ENCODE measurements around the gene CEP164. TPM values are rescaled to one million over a fixed set of nuclear protein-coding genes. Genes with fewer than 3 reads are reported as not detected.

Gene CEP164
- polyA plus RNA-seq, 1 donor from 2014 or later, result 27.4 TPM

GRCh38 chr11:117290809-117291396 lies 36.8 kb upstream of the CEP164 start, which contains the start of gene BACE1-AS:
TSS of gene BACE1-AS (plus strand) at chr11:117291346.
- no peak for TF ChIP-seq SMC3 (conservative IDR thresholded peaks at IDR 0.05; ENCODE audit: poor library complexity)
- TF ChIP-seq POLR2AphosphoS5 (IDR thresholded peaks at IDR 0.05), result no peak
- TF ChIP-seq RAD21 (conservative IDR thresholded peaks at IDR 0.05), result no peak
- no peak for TF ChIP-seq EP300 (conservative IDR thresholded peaks at IDR 0.05; ENCODE audit: poor library complexity, severe bottlenecking)
- TF ChIP-seq CTCF (IDR thresholded peaks at IDR 0.05; ENCODE audit: poor library complexity, severe bottlenecking), result no peak
- TF ChIP-seq EZH2 (IDR thresholded peaks at IDR 0.05; ENCODE audit: borderline replicate concordance, insufficient read depth, low read length, poor library complexity, severe bottlenecking), result no peak
- TF ChIP-seq REST (IDR thresholded peaks at IDR 0.05; ENCODE audit: borderline replicate concordance), result no peak
- TF ChIP-seq MXI1 (conservative IDR thresholded peaks at IDR 0.05; ENCODE audit: poor library complexity, severe bottlenecking), result no peak
- no peak for TF ChIP-seq TAF1 (IDR thresholded peaks at IDR 0.05; ENCODE audit: low read depth)
- H3K36me3 ChIP-seq (ENCODE audit: insufficient read depth, low read length), result no peaks in the 10 kb centered on the region

GRCh38 chr11:117292616-117293015 lies 35.0 kb upstream of the CEP164 start:
- H3K79me2 ChIP-seq (replicated peaks; ENCODE audit: insufficient read depth, low read length), result no peaks in the 10 kb centered on the region
- no peaks in the 10 kb centered on the region for H3K36me3 ChIP-seq (ENCODE audit: insufficient read depth, low read length)
- H3K27ac ChIP-seq (ENCODE audit: low read length), result no peak overlapping the region
- no peaks in the 10 kb centered on the region for H3K9me3 ChIP-seq (ENCODE audit: low read length)
- no peak overlapping the region for H3K4me2 ChIP-seq (ENCODE audit: low read length)
- no peak overlapping the region for H3K9ac ChIP-seq (ENCODE audit: low read length)
- no peak for TF ChIP-seq EZH2 (IDR thresholded peaks at IDR 0.05; ENCODE audit: borderline replicate concordance, insufficient read depth, low read length, poor library complexity, severe bottlenecking)
- no peak for TF ChIP-seq MXI1 (conservative IDR thresholded peaks at IDR 0.05; ENCODE audit: poor library complexity, severe bottlenecking)
- no peak for TF ChIP-seq CTCF (IDR thresholded peaks at IDR 0.05; ENCODE audit: poor library complexity, severe bottlenecking)
- TF ChIP-seq EP300 (conservative IDR thresholded peaks at IDR 0.05; ENCODE audit: poor library complexity, severe bottlenecking), result no peak
- TF ChIP-seq SMC3 (conservative IDR thresholded peaks at IDR 0.05; ENCODE audit: poor library complexity), result no peak
- TF ChIP-seq RAD21 (conservative IDR thresholded peaks at IDR 0.05), result no peak
- no peak for TF ChIP-seq POLR2AphosphoS5 (IDR thresholded peaks at IDR 0.05)
- no peak for TF ChIP-seq REST (IDR thresholded peaks at IDR 0.05; ENCODE audit: borderline replicate concordance)
- no peak for TF ChIP-seq TAF1 (IDR thresholded peaks at IDR 0.05; ENCODE audit: low read depth)
- H3K4me3 ChIP-seq (ENCODE audit: low read length), result no peak overlapping the region
- H4K20me1 ChIP-seq (ENCODE audit: insufficient read depth), result no peaks in the 10 kb centered on the region
- H3F3A ChIP-seq (ENCODE audit: insufficient read depth, low read length, poor library complexity, severe bottlenecking), result no peaks in the 10 kb centered on the region
- H3K27me3 ChIP-seq (ENCODE audit: insufficient read depth, low read depth, low read length), result no peaks in the 10 kb centered on the region
- H3K9me2 ChIP-seq (ENCODE audit: insufficient read depth, low read length), result no peaks in the 10 kb centered on the region
- no peak overlapping the region for H2AFZ ChIP-seq (ENCODE audit: low read depth, low read length)

More at GRCh38 chr11:117290809-117291396, 36.8 kb upstream of the CEP164 start, which contains the start of gene BACE1-AS:
- Histone ChIP-seq H3F3A (ENCODE audit: insufficient read depth, low read length, poor library complexity, severe bottlenecking) (no peaks in the 10 kb centered on the region), H3K9ac (ENCODE audit: low read length) (no peak within 1 kb of the TSS), H3K79me2 (replicated peaks; ENCODE audit: insufficient read depth, low read length) (no peaks in the 10 kb centered on the region), H3K9me3 (ENCODE audit: low read length) (no peaks in the 10 kb centered on the region), H3K9me2 (ENCODE audit: insufficient read depth, low read length) (no peaks in the 10 kb centered on the region), H3K27ac (ENCODE audit: low read length) (no peak within 1 kb of the TSS), H4K20me1 (ENCODE audit: insufficient read depth) (no peaks in the 10 kb centered on the region), H3K4me3 (ENCODE audit: low read length) (no peak within 1 kb of the TSS), H2AFZ (ENCODE audit: low read depth, low read length) (no peak within 1 kb of the TSS), H3K27me3 (ENCODE audit: insufficient read depth, low read depth, low read length) (no peaks in the 10 kb centered on the region), H3K4me2 (ENCODE audit: low read length) (no peak within 1 kb of the TSS)
